NB4 (cell line): Measurements from ENCODE around the gene TBC1D22A.

Experiments
- CTCF ChIP-seq: IDR thresholded peaks from one replicate; pipeline ENCODE4 v1.5.1; 2012; ENCODE audit warnings: low read depth, low read length
- MAX ChIP-seq: IDR thresholded peaks from 2 replicates; pipeline ENCODE4 v1.6.1; 2011; ENCODE audit warnings: low read depth, low read length
- POLR2A ChIP-seq: IDR thresholded peaks from 2 replicates; pipeline ENCODE4 v1.6.1; 2011; ENCODE audit warnings: mild to moderate bottlenecking; ENCODE audit not compliant: insufficient read length; ENCODE audit errors: extremely low read depth

GRCh38 chr22:46750530-46750800 lies 12.0 kb upstream of the TBC1D22A start:
- TF ChIP-seq MAX (no peak), POLR2A (no peak), CTCF (no peak)
